NCI-H2196 (cell line): ENCODE data around the gene HSPB7.
A peak's percentile ranks its signal among the peaks of the same experiment; 100 is the strongest.
"Not testable (repeated sequence)": the region's sequence is repeated elsewhere in the genome, so short reads cannot be mapped to it uniquely, and the experiment has no call there.

Experiments used
- DNase-seq: peaks from one replicate; lab custom pipeline; 2025; ENCODE audit not compliant: unreplicated experiment; lab: John Stamatoyannopoulos, UW

Gene HSPB7

DNA sequence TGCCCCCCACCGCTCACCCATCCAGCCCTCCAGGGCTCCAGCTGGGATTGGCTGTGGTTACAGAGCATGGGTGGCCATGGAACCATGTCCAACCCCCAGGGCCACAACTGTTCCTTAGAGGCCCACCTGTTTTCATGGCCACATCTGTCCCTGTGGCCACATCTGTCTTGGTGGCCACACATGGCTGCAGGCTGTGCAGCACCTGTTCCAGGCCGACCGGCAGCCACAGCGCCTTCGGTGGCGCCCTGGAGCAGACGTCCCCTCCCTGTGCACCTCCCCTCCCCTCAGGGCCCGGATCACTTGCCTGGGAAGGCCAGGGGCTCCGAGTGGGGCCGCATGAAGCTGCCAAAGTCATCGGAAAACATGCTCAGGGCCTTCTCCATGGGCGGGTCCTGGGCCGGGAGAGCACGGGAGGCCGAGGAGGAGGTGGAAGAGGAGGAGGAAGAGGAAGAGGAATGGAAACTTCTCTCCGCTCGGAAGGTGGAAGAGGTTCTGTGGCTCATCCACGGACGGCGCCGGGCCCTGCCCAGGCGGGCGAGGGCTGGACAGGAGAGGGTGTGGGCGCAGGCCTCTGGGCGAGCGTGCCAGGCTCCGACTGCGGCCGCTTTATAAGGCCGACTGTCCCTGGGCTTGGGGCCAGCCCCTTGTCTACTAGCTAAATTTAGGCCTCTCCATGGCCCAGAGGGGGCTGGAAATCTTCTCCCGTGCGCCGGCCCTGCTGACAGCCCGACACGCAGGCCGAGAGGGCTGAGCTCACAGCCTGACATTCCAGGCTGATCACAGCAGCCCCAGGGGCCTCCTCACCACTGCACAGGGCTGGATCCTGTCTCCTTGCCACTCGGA lies at the start of gene HSPB7:
TSS of gene HSPB7 (minus strand) at position 583 of the 843 bp plus-strand sequence. CDS start at position 503, 80 bp downstream.
- no peak for DNase-seq

DNA sequence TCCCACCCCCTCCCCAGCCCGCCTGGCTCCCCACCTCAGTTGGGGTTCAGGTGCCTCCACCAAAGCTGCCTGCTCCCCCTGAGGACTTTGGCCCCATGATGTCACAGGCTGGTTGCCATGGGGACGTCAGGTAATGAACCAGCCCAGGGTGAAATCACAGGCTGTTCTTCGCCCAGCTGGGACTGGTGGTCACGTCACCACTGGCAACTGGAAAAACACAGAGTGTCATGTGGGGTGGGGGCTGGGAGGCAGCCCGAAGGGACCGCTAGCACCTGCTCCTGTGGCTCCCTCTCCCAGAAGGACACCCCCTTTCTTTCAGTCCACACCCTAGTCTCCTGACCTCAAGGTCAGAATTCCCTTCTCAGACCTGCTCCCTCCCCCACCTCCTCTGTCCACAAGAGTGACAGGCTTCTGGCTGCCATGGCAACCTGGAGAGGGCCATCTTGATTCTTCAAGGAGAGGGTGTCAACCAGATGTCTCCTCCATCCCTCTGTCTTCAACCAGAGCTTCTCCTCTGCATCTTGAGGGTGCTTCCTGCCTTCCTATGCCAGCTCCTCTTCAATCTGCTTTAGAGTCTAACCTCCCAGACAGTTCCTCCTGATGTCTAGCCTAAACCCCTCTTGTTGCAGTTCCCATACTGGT lies 49.4 kb upstream of the HSPB7 start:
- DNase-seq, result no peak

DNA sequence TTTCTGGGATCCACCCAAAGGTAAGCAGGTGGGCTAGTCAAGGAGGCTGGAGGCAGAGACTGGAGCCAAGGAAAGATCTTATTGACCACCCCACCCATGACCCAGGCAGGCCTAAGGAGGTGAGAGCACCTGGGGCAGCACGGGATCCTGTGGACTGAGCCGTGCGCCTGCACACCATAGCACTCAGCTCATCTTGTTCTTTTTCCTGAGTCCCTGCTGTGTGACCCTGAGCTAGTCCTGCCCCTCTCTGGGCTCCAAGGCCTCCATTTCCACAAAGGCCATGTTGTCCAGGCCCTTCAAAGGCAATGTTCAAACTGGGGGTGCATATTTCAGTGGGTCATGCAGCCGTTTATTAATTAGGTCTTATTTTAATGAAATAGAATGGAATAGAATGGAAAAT lies 48.4 kb upstream of the HSPB7 start:
- no peak for DNase-seq

DNA sequence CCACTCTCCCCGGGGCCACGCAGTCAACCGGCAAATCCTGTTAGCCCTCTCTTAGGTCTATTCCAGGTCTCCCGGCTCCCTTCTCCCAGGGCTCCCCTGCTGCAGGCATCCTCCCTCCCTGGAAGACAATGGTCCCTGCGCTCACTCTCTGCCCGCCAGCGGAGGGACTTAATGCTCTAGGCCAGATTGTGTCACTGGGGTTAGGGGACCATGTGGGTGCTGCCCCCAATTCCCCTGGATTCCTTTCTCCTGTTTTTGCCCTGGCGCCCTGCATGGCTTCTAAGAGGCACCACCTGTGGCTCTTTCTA lies 47.4 kb upstream of the HSPB7 start:
- DNase-seq, result no peak

DNA sequence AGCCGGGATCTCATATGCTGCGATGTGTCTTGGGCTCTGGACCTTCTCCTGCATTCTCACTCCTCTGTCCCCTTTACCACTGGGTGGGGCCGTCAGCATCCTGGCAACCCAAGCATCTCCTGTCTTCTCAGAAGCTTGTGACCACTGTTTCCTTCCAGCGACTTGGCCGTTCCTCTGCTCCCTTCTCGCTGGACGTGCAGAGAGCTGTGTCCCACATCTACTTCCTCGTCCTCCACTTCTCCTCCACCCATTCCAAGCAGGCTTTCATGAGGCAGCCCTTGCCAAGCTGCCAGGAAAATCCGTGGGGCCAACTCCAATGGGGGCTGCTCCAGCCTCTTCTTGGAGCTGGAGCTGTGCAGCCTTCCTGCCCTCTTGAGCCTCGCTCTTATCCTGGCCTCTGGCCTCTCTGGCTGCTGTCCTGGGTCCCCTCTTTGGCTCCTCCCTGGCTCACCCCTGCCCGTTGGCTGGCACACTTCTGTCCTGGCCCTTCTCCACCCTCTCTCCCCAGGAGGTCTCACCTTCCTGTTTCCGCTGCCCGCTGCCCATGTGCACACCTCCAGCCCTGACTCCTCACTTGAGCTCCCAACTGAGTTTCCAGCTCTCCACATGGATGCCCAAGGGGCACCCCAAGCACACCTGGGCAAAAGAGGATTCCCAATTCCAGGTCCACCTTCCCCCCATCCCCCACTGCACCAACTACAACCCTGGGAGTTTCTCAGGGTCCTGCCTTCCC lies 46.9 kb upstream of the HSPB7 start:
- no peak for DNase-seq

DNA sequence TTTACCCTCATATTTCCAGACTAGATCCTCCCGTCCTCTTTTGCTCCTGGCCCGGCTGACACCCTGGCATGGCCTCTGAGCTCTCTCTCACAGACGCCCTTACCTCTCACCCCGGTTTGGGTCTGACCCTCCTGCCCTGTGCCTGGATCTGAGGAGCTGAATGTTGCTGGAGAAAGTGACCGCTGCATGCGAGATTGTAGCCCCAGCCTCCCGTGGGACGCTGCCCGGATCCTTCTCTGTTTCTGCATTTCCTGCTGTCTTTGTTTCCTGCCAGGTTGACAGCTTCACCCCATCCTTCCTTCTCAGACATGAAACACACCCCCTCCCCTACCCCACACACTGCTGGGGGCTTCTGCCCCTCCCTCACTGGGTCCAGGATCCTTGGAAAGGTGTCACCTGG lies 46.1 kb upstream of the HSPB7 start:
- no peak for DNase-seq

DNA sequence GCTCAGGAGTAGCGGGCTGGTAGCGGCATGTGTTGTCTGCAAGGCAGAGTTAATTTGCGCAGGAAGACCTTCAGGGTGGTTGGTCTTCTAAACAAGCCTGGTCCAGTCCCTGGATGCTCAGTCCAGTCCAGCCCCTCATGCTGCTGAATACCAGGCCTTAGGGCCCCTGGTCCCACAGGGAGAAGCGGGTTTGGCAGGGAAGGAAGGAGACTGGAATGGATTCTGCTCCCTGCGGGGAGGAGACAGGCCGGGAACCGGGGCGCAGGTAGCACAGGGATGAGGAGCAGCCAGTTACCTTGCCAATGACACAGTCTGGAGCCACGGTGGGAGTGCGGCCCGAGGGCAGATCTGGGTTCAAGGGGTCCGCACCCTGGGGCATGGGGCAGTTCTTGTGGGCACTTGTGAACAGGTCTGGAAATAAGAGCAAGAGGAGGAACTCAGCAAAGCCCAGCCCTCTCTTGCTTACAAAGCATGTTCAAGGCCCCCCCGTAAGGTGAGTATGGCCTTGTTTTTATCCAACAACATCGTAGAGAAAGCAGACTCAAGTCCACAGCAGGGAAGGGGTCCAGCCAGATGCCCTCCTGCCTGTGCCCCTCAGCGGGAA lies 45.5 kb upstream of the HSPB7 start:
- no peak for DNase-seq

DNA sequence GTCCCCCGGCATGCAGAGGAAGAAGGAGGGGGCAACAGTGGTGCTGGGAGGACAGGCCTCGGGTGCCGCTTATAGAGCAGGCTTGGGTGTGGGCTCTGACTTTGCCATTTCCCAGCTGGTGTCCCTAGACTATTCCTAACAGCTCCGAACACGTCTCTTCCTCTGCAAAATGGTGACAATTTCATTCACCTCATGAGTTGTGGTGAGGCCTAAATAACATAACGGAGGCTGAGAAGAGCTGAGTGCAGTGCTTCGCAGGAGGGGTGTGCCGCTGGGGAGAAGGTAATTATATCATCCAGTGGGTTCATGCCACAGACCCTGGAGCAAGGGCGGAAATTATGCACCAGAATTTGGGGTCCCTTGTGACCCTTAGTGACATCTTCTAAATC lies 44.8 kb upstream of the HSPB7 start:
- not testable (repeated sequence) for DNase-seq

DNA sequence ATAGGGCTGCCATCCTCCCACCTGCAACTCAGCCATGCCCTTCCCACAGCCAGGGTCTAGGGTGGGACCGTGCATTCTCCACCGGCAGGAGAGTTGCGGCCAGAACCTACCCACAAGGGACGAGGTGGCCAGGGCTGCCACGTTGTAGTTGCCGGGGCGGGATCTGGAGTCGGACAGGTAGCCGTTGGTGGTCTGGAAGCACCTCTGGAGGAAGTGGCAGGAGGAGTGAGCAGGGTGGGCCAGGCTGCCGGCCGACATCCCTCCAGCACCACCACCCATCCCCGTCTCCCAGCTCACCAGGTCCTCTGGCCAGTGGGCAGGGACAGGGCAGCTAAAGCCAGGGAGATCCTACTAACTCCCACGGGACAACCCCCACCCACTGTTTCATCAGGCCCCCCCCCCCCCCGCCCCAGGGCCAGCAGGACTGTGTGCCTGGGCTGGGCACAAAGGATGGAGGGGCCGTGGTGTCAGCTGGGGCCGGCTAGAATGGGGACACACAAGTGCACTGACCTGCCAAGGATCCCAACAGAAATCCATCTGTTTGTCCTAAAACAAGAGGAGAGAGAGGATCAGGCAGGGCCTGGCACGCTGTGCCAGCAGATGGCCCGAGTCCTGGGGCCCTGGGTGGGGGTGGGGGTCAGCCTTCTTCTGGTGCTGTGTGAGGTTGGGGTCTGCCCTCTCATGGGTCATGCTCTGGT lies 44.3 kb upstream of the HSPB7 start:
- DNase-seq, result not testable (repeated sequence)

DNA sequence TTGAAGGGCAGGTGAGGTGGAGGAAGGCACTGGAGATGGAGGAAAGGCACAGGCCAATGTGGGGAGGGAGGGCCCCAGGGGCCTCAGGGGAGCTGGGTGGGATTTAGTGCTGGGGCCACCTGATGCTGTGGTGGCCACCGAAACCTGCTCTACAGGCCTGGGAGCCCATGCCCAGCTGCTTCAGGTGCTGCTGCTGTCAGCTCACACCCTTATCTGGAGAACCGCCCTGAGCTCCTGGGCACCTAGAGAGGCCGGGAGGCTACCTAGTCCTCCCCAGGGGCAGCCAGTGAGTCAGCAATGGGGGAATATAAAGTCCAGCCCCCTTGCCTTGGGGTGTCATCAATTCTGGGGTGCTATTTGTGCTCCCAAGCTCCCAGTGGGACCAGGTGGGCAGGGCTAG lies 43.4 kb upstream of the HSPB7 start:
- no peak for DNase-seq

DNA sequence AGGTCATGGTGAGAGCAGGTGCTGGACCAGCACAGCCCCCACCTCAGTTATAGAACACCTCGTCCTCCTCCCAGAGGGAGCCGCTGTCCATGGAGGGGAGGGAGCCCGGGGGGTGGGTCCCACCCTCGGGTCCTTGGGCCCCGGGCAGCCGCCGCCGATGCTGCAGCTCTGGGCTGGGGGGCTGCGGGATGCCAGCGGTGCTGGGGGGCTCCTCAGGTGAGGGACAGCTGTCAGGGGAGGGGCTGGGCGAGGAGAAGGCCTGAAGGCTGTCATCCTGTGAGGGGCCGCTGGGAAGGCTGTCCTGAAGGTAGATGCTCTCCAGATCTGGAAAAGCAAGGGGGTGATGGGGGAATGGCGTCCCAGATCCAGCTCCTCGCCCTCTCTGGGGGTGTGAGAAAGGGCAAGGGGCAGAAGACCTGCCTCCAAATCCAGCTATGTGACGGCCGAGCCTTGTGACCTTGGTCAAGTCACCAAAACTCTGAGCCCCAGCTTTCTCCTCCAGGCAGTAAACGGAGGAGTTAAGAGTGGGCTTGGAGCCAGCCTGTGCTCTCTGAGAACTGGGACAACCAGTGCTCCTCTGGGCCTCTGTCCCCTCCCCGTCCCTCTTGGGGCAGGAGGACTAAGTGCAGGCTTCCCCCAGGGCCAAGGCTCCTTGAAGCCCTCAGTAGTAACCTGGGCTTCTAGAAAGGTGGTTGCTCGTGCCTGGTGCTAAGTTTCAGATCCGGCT lies 40.7 kb upstream of the HSPB7 start:
- not testable (repeated sequence) for DNase-seq

DNA sequence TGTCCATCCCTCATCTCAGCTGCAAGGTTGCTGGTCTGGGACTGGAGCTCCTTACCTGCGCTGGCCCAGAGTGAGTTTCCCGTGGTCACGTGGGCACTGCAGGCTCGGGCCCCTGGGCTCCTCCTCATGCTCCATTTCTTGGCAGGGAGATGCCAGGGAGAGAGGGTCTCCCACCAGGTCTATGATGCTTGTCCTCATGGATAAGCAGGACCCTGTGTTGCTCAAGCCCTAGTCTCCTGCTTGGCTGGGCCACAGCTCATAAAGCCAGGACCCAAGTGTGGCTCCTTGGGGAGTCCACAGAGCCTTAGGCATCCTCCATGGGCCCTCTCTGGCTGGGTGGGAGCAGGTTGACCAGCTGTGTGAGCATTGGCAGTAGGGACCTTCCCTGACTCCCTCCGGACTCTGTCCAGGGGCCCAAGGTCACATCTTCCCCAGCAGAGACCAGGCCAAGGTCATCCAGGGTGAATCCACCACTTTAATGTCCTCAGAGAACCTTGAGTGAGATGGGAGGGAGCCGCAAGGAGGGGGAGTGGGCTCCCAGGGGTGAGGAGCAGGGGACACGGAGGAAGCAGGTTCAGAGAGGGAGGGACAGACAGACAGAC lies 39.6 kb upstream of the HSPB7 start:
- not testable (repeated sequence) for DNase-seq

DNA sequence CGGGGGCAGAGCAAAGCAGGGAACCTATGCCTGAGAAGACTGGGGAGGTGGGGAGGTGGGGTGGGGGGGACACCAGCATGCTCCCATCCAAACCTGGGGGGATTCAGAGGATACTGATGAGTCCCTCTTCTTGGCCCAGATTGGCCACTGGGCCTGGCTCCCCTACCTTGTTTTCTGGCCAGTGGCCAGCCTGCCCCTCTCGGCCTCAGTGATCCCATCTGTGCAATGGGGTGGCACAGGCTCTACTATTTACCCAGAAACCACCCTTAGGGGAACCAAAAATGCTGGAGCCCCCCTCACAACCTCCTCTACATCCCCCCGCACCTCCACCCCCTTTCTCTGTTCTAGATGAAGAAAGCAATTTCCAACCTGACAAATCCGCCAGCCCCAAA lies 38.7 kb upstream of the HSPB7 start:
- not testable (repeated sequence) for DNase-seq

DNA sequence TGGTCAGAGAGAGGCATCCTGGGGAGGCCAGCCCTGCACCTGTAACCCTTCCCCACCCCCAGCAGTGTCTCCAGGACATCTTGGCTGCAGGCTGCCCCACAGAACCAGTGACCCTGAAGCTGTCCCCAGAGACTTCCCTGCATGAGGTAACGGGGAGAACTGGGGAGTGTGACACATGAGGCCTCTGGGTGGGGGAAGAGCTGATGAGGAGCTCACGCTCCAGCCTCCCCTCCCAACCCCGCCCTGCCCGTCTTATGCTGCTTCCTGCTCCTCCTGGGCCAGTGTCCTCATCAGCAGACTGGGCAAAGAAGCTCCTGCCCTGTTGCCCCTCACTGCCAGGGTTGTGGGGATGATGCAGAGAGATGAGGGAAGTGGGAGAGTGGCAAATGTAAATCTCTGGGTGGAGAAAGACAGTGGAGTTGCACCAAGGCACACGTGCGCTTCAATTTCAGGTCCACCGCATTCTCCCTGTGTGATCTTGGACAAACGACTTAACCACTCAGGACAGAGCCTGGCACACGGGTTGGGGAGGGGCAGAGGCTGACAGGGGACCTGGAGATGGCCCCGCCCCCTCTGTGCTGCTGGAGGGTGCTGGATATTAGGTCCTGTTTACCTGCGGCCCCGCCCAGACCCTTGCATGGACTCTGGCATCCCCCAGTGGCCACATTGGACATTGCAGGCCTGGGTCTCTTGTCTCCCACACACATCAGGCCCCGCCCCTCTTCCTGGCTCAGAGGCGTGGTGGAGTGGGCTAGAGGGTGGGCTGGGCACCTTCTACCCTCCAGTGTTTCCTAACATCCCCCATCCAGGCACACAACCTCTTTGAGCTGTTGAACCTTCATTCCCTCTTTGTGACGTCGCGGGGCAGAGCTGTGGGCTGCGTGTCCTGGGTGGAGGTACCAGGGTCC lies 38.0 kb upstream of the HSPB7 start:
- peak; percentile 93 for DNase-seq

DNA sequence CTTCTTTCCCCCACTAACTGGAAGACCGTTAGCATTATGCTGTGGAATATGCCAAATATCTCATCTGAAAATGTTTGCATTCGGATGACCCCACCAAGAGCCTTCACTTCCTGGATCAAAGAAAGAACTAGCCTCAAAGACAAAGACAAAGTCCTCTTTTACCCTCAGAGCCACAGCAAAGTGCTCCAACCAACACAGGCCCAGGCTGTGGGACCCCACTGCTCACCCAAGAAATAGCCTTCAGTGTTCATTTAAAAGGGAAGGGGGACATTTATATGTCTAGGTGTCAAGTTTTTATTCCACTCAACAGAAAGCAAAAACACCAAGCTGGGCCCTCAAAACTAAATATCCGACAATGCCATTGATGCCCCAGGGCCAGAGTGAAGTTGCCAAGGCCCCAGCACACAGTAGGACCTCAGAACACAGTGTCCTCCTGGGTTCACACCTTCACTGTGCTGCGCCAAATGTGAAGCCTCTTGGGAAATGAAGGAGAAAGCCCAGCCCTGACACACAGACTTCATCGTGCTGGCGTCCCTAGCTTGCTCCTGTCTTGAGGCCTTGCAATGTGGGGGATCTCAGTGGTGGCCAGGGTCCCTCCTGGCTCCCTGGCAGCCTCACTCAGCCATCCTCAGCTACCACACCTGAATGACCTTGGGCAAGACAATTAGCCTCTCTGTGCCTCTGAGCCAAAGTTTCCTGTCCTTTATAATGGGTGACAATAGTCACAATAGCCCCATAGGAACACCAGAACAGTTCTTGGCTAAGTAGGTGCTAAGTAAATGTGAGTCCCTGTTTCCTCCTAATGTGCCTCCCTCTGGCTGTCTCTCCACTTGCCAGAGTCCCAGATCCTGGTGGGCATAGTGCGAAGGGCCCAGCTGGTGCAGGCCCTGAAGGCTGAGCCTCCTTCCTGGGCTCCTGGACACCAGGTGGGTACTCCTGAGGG lies 37.0 kb upstream of the HSPB7 start:
- DNase-seq, result no peak

DNA sequence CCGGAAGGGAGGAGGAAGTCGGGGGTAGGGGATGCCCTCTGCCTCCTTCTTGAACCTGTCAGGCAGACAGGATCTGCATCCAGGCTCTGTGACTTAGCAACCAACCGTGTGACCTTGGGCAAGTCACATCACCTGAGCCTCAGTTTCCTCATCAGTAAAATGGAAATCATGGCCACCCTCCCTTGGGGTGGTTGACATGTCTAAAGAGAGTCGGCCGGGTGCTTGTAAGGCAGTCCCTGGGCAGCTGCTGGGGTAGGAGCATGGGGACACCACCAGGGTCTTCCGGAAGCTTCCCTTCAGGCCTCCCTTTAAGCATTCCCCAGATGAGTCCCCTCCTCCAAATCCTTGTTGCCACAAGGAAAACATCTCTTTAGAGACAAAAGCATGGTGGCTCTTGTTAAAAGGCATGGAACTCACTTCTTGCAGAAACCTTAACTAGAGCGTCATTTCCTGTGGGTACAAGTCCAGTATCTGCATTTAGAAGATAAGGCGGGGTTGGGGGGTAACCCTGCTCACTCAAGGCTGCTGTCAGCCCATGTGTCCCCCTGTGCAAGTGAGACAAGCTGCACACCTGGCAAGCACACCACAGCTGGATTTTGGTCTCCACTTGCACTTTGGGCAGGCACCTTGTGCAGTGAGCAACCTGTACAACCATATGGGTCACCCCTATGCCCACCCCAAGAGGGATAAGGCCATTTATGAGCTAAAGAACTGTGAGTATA lies 36.1 kb upstream of the HSPB7 start:
- DNase-seq, result no peak

DNA sequence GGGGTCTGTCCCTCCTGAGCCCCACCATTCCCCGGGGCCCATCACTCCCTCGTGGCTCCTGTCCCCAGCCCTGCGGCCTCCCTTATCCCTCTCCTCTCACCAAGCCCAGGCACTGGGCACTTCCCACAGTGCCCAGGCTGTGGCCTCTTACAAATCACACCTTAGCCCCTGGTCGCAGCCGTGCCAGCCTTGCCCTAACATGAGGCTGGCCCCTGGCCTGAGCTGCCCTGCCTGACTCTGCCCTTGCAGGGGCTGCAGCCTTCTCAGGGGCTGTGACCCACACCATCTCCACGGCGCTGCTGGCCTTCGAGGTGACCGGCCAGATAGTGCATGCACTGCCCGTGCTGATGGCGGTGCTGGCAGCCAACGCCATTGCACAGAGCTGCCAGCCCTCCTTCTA lies 34.1 kb upstream of the HSPB7 start:
- not testable (repeated sequence) for DNase-seq
